GM19324 (cell line): ENCODE results near the gene ASXL1.

Source experiments
- ATAC-seq: cut with Tn5 transposase; IDR thresholded peaks from one replicate; pipeline ENCODE4 v1.9.1; 2021; ENCODE audit warnings: mild to moderate bottlenecking, moderate library complexity; ENCODE audit not compliant: unreplicated experiment, low FRiP score

Gene ASXL1

GRCh38 chr20:32488066-32488838 is 130.1 kb downstream of the ASXL1 start:
- no peak for ATAC-seq
